ENCODE measurements around the gene ACO2. TPM values are rescaled to one million over a fixed set of nuclear protein-coding genes. Genes with fewer than 3 reads are reported as not detected.

ACO2 gene
- total RNA-seq, 1 experiment from 2014 or later: 76.7 TPM

- H3K4me1 ChIP-seq (replicated peaks; ENCODE audit: insufficient read depth): peaks cover 17% of the 10 kb centered on the region
- BruUV-seq (replicated peaks): no TSS peak
- no peak overlapping the region for H3K27ac ChIP-seq
- POLR2A ChIA-PET (ENCODE audit: unreplicated experiment): no interaction called here
- no peaks in the 10 kb centered on the region for H3K36me3 ChIP-seq (ENCODE audit: low read depth)
- CTCF ChIA-PET: no interaction called here
- no peak for TF ChIP-seq CTCF (conservative IDR thresholded peaks at IDR 0.05)
- no peak for TF ChIP-seq EZH2 (IDR thresholded peaks at IDR 0.05; ENCODE audit: low read depth)
- DNase-seq: no peak
- H3K27me3 ChIP-seq (ENCODE audit: insufficient read depth, low read depth): no peaks in the 10 kb centered on the region
- peaks cover 58% of the 10 kb centered on the region for H4K20me1 ChIP-seq (ENCODE audit: insufficient read depth)
- H2AFZ ChIP-seq: no peak overlapping the region
- H3K9me3 ChIP-seq (ENCODE audit: insufficient read depth, low read depth): no peaks in the 10 kb centered on the region
- H3K9me2 ChIP-seq (ENCODE audit: insufficient read depth): no peaks in the 10 kb centered on the region
- H3K4me3 ChIP-seq: no peak overlapping the region
- peaks cover 47% of the 10 kb centered on the region for H3K79me2 ChIP-seq (ENCODE audit: low read depth)
- peaks cover 19% of the 10 kb centered on the region; the same call in 1 of the 2 replicates for H3F3A ChIP-seq (ENCODE audit: insufficient read depth, low read depth)
- intact Hi-C loops (cut with micrococcal nuclease; ENCODE audit: unreplicated experiment): loop anchor here (5.0 kb wide), 1 partner anchor 407 kb away; the partner anchor contains the start of gene CENPM
- no peak overlapping the region for H3K4me2 ChIP-seq
These were observed 71.4 kb downstream of the ACO2 start for GRCh38 chr22:41540365-41540764.

GRCh38 chr22:41541484-41541883 lies 72.6 kb downstream of the ACO2 start:
- no peaks in the 10 kb centered on the region for H3K9me3 ChIP-seq (ENCODE audit: insufficient read depth, low read depth)
- H3K4me2 ChIP-seq: peak overlapping the region; percentile 84; the same call in 1 of the 2 replicates
- H3K27ac ChIP-seq: no peak overlapping the region
- DNase-seq: no peak
- H3K9me2 ChIP-seq (ENCODE audit: insufficient read depth): no peaks in the 10 kb centered on the region
- intact Hi-C loops (cut with micrococcal nuclease; ENCODE audit: unreplicated experiment): loop anchor here (5.0 kb wide), 1 partner anchor 406 kb away; the partner anchor contains the start of gene CENPM
- H3K27me3 ChIP-seq (ENCODE audit: insufficient read depth, low read depth): no peaks in the 10 kb centered on the region
- no TSS peak for BruUV-seq (replicated peaks)
- H3K36me3 ChIP-seq (ENCODE audit: low read depth): no peaks in the 10 kb centered on the region
- ChIA-PET CTCF (no interaction called here), POLR2A (ENCODE audit: unreplicated experiment) (no interaction called here)
- no peak overlapping the region for H2AFZ ChIP-seq
- peaks cover 50% of the 10 kb centered on the region for H4K20me1 ChIP-seq (ENCODE audit: insufficient read depth)
- H3F3A ChIP-seq (ENCODE audit: insufficient read depth, low read depth): peaks cover 16% of the 10 kb centered on the region; the same call in 1 of the 2 replicates
- peaks cover 17% of the 10 kb centered on the region for H3K4me1 ChIP-seq (replicated peaks; ENCODE audit: insufficient read depth)
- no peak overlapping the region for H3K4me3 ChIP-seq
- H3K79me2 ChIP-seq (ENCODE audit: low read depth): peaks cover 47% of the 10 kb centered on the region
- TF ChIP-seq EZH2 (IDR thresholded peaks at IDR 0.05; ENCODE audit: low read depth): no peak
- TF ChIP-seq CTCF (conservative IDR thresholded peaks at IDR 0.05): no peak

GRCh38 chr22:41542224-41542623 lies 73.3 kb downstream of the ACO2 start:
- DNase-seq: no peak
- TF ChIP-seq CTCF (conservative IDR thresholded peaks at IDR 0.05) (no peak), EZH2 (IDR thresholded peaks at IDR 0.05; ENCODE audit: low read depth) (no peak)
- H3K9me3 ChIP-seq (ENCODE audit: insufficient read depth, low read depth): no peaks in the 10 kb centered on the region
- no TSS peak for BruUV-seq (replicated peaks)
- no peak overlapping the region for H3K27ac ChIP-seq
- CTCF ChIA-PET: no interaction called here
- H4K20me1 ChIP-seq (ENCODE audit: insufficient read depth): peaks cover 50% of the 10 kb centered on the region
- peaks cover 17% of the 10 kb centered on the region for H3K4me1 ChIP-seq (replicated peaks; ENCODE audit: insufficient read depth)
- intact Hi-C loops (cut with micrococcal nuclease; ENCODE audit: unreplicated experiment): loop anchor here (5.0 kb wide), 1 partner anchor 405 kb away; the partner anchor contains the start of gene CENPM
- peaks cover 47% of the 10 kb centered on the region for H3K79me2 ChIP-seq (ENCODE audit: low read depth)
- peak overlapping the region; percentile 83; the same call in 1 of the 2 replicates for H3K4me3 ChIP-seq
- peak overlapping the region; percentile 84 for H3K4me2 ChIP-seq
- POLR2A ChIA-PET (ENCODE audit: unreplicated experiment): interaction anchor here (0.7 kb wide), 1 partner anchor 47 kb away, joined by 4 read pairs; the partner anchor contains the start of gene PMM1
- no peaks in the 10 kb centered on the region for H3K36me3 ChIP-seq (ENCODE audit: low read depth)
- peaks cover 13% of the 10 kb centered on the region; the same call in 1 of the 2 replicates for H3F3A ChIP-seq (ENCODE audit: insufficient read depth, low read depth)
- no peak overlapping the region for H2AFZ ChIP-seq
- no peaks in the 10 kb centered on the region for H3K27me3 ChIP-seq (ENCODE audit: insufficient read depth, low read depth)
- H3K9me2 ChIP-seq (ENCODE audit: insufficient read depth): no peaks in the 10 kb centered on the region
